Measurements from ENCODE around the gene HMG20A.

The HMG20A gene

GRCh38 chr15:77430652-77431051, 10.0 kb downstream of the HMG20A start:
- DNase-seq (ENCODE audit: low read depth): no peak

DNA sequence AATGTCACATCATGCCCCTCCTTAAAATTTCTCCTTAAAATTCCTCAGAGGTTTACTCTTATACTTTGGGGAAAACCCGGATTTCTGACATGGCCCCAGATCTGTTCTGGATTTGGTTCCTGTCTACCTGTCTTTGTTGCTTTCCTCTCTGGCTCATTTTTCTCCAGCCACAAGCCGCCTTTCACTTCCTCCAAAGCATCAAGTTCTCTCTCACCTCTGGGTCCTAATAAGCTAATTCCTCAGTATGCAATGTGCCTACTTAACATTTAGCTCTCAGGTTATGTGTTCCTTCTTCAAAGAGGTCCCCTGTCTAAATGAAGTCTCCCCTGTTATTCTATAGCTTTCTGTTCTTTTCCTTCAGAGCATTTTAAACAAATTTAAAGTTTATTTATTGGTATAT, 16.1 kb downstream of the HMG20A start:
- no peak for DNase-seq (ENCODE audit: low read depth)

- DNase-seq (ENCODE audit: low read depth): no peak
Measured at GRCh38 chr15:77437264-77437663, 16.6 kb downstream of the HMG20A start.

- no peak for DNase-seq (ENCODE audit: low read depth)
Measured at GRCh38 chr15:77440378-77440999, 19.8 kb downstream of the HMG20A start.

- no peak for DNase-seq (ENCODE audit: low read depth)
Measured at GRCh38 chr15:77446840-77447390, 26.2 kb downstream of the HMG20A start.

DNA sequence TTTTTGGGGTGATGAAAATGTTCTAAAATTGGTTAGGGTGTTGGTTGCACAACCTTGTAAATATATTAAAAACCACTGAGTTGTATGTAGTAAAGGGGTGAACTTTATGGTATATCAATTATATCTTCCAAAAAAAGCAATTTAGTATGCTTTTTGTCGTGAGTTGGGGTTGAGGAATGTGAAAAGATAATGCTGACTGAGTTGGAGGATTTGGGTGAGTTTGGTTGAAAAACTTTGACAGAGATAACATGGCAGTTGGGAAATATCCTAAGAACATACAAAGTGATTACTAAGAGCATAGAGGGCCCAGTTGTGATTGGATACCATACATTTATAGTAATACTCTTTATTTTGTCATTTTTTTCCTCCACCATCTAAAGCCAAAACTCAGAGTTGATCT, 33.6 kb downstream of the HMG20A start:
- DNase-seq (ENCODE audit: low read depth): no peak

- DNase-seq (ENCODE audit: low read depth): no peak
Measured at GRCh38 chr15:77454951-77455350, 34.3 kb downstream of the HMG20A start.

GRCh38 chr15:77455696-77456321, 35.1 kb downstream of the HMG20A start:
- no peak for DNase-seq (ENCODE audit: low read depth)

GRCh38 chr15:77456746-77457145, 36.1 kb downstream of the HMG20A start:
- no peak for DNase-seq (ENCODE audit: low read depth)

GRCh38 chr15:77457191-77457904, 36.7 kb downstream of the HMG20A start:
- DNase-seq (ENCODE audit: low read depth): no peak

- no peak for DNase-seq (ENCODE audit: low read depth)
Measured at GRCh38 chr15:77457905-77458265, 37.2 kb downstream of the HMG20A start.

GRCh38 chr15:77459031-77459430, 38.3 kb downstream of the HMG20A start:
- DNase-seq (ENCODE audit: low read depth): no peak

DNA sequence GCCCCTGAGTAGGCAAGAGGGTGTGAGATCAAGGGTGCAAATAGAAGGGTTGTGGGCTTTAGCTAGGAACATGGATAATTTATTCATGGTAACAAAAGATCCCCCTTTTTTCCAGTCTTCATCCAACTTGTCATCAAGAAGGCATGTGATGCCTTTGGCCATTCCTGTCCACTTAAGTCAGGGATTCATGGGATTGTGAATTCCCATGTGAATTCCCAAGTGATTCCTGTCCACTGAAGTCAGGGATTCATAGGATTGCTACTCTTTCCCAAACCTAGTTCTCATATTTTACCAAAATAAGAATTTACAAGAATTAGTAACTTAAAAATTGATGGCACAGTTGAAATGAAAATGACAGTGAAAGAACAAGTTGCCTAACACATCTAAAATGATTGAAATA, 40.8 kb downstream of the HMG20A start:
- no peak for DNase-seq (ENCODE audit: low read depth)

GRCh38 chr15:77464129-77464865, 43.6 kb downstream of the HMG20A start:
- DNase-seq (ENCODE audit: low read depth): no peak

DNA sequence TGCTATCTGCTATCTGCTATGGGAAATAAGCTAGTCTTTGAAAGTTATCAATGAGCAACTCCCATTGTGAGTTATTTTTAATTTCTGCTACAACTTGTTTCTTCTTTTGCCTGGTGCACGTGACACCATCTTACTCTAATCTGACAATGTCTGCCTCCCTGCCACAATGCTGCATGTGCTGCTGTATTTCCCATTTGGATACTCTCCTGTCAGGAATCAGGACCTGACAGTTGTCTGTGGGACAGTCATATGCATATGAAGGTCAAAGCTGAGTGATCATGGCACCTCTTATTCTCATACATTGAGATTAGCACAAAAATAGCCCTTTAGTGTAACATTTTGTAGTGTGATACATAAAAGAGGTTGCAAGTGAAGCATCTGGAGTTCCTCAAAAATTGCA, 45.8 kb downstream of the HMG20A start:
- DNase-seq (ENCODE audit: low read depth): no peak

DNA sequence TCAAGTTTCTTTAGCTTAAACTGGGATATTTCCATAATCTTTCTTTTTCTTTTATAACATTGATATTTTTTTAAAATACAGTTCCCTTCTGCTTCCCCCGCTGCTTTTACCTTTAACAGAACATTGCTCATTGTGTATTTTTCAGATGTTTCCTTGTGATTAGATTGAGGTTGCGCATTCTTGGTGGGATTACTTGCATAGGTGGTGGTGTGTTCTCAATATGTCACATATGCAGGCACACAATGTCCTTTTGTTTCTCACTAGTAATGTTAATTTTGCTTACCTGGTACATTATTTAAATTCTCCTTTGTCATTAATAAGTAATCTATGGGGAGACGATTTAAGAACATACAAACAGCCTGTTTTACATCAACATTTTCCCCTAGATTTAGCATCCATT, 48.2 kb downstream of the HMG20A start:
- DNase-seq (ENCODE audit: low read depth): no peak

GRCh38 chr15:77470235-77470634, 49.5 kb downstream of the HMG20A start:
- no peak for DNase-seq (ENCODE audit: low read depth)

GRCh38 chr15:77473328-77473727, 52.6 kb downstream of the HMG20A start:
- DNase-seq (ENCODE audit: low read depth): no peak

GRCh38 chr15:77474310-77474988, 53.8 kb downstream of the HMG20A start:
- no peak for DNase-seq (ENCODE audit: low read depth)

GRCh38 chr15:77475001-77475400, 54.3 kb downstream of the HMG20A start:
- no peak for DNase-seq (ENCODE audit: low read depth)

GRCh38 chr15:77475898-77476297, 55.2 kb downstream of the HMG20A start:
- DNase-seq (ENCODE audit: low read depth): no peak

- no peak for DNase-seq (ENCODE audit: low read depth)
Measured at GRCh38 chr15:77476995-77477394, 56.3 kb downstream of the HMG20A start.
